ENCODE data around the gene GATA6.

GATA6 gene

DNA sequence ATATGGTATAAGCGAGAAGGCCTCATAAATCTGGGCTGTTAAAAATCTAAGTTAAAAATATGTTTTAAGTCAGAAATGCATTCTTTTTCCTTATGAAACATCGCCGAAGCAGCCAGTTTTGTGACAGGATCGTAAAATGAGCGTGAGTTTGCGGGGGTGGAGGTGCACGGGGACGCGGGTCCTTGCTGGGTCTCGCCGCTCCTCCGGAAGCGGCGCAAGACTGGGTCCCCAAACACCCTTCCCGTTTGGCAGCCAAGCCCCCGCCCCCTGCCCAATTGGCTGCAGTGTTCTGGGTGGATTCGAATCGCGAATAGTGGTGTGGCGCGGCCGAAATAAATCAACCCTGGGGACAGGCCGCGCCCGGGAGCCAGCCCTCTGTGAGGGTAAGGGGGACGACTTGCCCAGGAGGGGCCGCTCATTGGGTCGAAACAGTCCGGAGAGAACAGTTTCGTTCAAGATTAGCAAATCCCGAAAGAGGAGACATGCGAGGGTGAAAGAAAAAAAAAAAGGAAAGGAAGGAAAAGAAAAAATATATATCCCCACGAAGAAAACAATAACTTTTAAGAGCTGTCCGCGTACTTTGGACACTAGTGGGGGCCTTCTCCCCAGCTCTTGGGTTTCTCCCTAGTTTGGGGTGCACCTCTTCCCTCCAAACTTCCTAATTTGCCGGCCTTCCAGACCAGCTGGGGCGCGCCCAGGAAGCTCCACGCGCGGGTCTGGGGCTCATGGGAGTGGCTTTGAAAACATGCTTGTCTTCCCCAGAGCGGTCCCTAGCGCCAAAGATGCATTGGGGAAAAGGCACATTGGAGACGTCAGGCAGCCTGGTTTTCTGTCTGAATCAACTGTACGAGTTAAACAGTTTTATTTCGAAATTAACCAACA is 3.1 kb upstream of the GATA6 start:
- no peak for DNase-seq (ENCODE audit: low read depth in 2 of 2)

DNA sequence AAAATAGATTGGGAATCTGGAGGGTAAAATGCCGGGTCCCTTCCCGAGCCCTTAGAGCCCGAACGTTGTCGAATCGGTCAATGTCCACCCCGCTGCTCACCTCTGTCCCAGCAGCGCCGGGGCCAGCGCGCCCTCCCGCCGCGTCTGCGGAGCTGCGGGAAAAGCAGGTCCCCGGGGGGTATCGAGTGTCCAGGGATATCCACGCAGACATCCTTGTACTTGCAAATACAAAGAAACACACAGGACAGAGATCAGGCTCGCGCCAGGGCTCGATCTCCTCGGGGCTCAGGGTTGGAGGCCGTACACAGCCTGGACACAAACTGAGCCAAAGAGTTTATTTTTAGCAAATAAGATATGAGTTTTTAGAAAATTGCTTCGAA is 2.3 kb upstream of the GATA6 start:
- no peak for DNase-seq (ENCODE audit: low read depth in 2 of 2)

GRCh38 chr18:22167471-22168241 is 1.7 kb upstream of the GATA6 start:
- no peak for DNase-seq (ENCODE audit: low read depth in 2 of 2)

- no peak for DNase-seq (ENCODE audit: low read depth in 2 of 2)
Observed at GRCh38 chr18:22168360-22168921, 948 bp upstream of the GATA6 start.

- DNase-seq (ENCODE audit: low read depth in 2 of 2), result no peak
Observed at GRCh38 chr18:22169889-22170420, 566 bp downstream of the GATA6 start.

DNA sequence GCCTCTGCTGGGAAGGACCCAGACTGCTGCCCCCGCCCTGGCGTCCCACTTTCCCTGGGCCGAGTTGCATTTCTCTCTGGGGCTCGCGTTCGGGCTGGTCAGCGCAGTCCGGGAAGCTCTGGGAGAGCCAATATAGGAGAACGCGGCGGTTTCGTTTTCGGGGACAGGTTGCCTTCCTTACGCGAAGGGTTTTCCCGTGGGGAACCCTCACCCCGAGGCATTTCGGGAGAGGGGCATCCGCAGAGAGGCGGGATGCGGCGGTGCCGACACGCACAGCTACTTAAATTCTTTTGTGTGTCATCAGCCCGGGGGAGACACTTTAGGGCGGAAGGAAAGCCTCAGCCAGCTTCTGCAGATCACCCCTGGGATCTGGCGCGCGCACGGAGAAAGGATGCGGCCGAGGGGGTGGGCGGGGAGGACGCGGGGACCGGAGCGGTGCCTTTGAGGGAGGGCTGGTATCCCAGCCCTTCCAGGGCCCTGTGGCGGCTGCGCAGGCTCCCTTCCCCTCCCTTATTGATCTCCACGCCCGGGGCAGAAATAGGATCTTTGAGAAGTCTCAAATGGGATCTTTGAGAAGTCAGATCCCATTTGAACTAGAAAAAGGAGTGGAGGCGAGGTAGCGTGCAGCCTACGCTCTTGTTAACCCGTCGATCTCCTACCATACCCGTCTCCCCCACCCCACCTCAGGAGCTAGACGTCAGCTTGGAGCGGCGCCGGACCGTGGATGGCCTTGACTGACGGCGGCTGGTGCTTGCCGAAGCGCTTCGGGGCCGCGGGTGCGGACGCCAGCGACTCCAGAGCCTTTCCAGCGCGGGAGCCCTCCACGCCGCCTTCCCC is 1.2 kb downstream of the GATA6 start:
- DNase-seq (ENCODE audit: low read depth in 2 of 2), result no peak

- no peak for DNase-seq (ENCODE audit: low read depth in 2 of 2)
Observed at GRCh38 chr18:22171258-22172119, 2.1 kb downstream of the GATA6 start.

GRCh38 chr18:22172120-22172582 is 2.8 kb downstream of the GATA6 start:
- no peak for DNase-seq (ENCODE audit: low read depth in 2 of 2)

GRCh38 chr18:22172594-22173049 is 3.2 kb downstream of the GATA6 start:
- no peak for DNase-seq (ENCODE audit: low read depth in 2 of 2)

- no peak for DNase-seq (ENCODE audit: low read depth in 2 of 2)
Observed at GRCh38 chr18:22173221-22173927, 4.0 kb downstream of the GATA6 start.

GRCh38 chr18:22173928-22174301 is 4.5 kb downstream of the GATA6 start:
- DNase-seq (ENCODE audit: low read depth in 2 of 2), result no peak

DNA sequence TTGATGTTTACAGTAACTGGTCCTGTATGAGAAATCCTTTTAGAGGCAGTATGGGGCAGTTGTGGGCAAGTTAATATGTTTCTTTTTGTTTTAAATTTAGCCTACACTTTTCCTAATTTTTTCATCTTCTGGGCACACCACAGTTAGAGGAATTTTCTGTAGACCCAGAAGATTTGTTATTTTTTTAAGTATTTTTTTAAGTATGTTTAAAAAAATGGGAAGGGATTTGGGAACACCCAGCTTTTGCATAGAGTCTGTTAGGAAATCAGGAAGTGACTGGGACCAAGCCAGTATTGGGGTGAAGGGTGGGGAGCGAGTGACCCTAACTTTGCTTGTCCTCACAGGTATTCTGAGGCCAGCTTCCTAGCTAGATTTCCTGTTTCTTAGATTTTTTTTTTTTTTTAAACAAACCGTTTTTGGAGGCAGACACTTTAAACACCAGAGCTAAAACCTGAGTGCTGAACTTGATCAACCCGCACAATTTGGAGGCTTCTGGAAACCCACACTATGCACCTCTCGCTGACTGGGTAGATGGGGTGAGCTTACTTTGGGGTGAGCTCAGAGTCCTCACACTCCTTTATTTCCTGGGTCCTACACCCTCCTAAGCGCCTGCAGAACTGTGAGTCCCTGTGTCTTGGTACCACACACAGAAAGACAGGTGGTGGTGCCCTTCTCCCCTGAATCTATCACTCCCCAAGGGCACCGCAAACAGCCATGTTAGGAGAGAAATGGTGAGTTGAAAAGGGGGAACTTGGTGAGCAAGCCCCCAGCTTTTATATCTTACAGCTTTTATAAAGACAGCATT is 5.2 kb downstream of the GATA6 start:
- no peak for DNase-seq (ENCODE audit: low read depth in 2 of 2)

GRCh38 chr18:22175346-22175745 is 6.0 kb downstream of the GATA6 start:
- DNase-seq (ENCODE audit: low read depth in 2 of 2), result no peak

DNA sequence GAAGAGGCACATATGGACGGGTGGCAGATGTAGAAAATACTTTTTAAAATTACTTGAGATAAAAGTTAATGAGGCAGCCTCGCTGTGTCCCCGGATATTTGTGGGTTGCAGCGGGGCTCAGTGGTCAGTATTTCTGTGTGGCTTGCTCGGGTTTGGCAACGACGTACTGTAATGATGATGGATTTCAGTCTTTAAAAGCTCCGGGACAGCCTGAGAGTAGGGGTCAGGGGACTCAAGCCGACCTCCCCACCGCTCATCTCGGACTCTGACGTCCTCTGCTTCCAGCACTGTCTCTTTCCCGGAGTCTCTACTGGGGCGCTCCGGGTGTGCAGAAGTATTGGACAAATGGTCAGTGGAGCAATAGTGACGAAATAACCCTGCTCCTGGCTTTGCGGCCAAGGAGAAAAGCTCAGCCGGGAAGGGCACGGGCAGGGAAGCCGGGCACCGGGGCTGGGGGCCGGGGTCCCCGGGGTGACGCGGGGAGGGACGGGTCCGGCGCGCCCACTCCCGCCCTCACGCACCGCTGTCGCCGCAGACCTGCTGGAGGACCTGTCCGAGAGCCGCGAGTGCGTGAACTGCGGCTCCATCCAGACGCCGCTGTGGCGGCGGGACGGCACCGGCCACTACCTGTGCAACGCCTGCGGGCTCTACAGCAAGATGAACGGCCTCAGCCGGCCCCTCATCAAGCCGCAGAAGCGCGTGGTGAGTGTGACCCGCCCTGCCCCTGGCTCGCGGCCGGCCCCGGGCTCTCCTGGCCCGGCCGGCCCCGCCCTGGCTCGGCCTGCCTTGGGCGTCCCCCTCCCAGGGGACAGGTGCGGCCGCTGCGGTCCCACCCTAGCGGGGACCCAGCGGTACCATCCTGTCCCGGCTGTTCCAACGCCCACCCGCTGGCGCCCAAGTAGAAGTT is 7.3 kb downstream of the GATA6 start:
- DNase-seq (ENCODE audit: low read depth in 2 of 2), result no peak

GRCh38 chr18:22177327-22177871 is 8.0 kb downstream of the GATA6 start:
- no peak for DNase-seq (ENCODE audit: low read depth in 2 of 2)

DNA sequence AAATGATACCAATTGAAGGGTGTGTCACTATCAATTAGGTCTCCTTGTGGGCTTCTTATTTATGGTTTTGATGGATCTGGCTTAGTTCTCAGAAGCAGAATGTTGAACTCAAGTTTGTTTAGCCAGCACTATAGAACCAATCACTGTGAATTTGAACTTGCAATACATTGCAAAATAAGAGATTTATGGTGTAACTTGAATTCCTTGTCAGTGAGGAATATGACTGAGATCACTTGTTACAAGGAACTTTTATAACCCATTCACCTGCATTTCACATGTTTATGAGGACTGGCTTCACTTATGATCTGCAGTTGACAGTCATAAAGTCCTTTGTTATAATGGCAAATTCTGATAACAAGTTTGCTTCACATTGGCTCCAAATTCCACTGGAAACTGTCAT is 9.8 kb downstream of the GATA6 start:
- no peak for DNase-seq (ENCODE audit: low read depth in 2 of 2)

DNA sequence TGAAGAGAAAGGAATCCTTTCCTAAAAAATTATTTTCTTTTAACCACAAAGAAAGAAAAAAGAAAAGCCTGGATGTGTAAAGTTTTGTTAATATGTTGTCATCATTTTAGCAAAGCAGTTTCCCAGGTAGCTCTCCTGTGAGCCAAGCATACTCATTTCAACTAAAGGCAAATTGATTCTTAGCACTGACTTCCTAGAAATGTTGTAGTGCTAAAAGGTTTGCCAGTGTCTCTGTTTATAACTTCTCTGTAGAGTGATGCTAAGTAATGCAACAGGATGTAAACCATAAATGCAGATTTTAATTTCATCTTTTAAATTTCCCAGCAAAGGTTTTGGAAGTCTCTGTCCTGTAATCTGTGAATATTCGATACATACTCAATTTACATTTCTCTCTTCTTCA is 10.2 kb downstream of the GATA6 start:
- DNase-seq (ENCODE audit: low read depth in 2 of 2), result no peak

GRCh38 chr18:22180722-22181121 is 11.3 kb downstream of the GATA6 start:
- DNase-seq (ENCODE audit: low read depth in 2 of 2), result no peak
